ENCODE data around the gene ZSWIM3.

The ZSWIM3 gene

GRCh38 chr20:45910670-45911485 lies 53.5 kb downstream of the ZSWIM3 start:
- peak; percentile 78 for DNase-seq (ENCODE audit: low read depth)

DNA sequence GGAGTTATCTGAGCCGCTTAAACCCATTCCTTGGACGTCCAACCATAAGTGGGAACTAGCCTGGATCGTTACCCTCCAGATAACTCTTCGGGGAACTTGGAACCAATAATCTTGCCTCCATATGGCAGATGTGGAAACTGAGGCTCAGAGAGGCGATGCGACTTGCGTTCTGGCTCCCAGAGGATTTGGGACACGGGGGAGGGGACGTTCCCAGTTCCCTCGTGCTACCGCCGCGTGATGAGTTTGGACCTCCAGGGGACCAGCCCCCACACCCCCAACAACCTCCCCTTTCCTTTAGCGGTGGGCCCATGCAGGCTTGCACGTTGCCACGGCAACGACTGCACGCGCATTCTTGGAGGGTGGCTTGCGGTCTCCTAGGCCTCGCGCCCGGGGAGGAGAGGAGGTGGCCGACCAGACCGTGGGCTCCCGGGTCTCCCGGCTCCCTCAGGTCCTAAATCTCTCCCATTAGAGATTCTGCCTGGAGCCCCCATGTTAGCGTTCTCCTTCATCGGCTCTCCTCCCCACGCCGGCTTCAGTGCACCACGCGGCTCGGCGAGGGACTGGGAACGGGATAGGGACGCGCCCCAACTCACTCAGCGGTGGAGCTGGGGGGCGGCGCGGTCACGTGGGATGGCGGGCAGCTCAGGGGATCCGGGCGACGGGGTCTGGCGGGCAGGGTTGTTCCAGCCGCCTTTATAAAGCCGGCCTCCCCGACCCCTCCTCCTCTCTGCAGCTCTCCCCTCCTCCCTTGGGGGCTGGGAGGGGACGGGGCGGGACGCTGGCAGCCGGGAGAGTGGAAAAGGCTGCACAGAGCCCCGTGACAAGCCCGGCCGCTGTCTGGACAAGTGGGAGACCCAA lies 54.3 kb downstream of the ZSWIM3 start, which contains the start of gene PLTP:
TSS of gene PLTP (minus strand) at position 670 of the 858 bp plus-strand sequence. CDS start 703 bp downstream, outside the sequence.
- DNase-seq (ENCODE audit: low read depth): no peak

DNA sequence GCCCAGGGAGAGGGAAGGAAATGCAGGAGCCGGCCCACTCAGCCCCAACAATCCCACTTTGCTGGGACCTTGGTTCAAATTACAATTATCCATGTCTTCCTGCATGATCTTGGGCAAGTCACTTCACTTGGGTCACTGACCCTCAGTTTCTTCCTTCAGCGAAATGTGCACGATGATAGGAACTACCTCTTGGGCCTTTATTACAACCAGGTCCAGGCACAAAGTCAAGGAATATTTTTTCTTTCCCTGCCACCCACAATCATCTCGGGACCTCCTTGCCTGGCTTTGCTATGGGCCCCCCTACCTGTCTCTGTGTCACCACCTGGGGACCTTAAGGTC lies 54.9 kb downstream of the ZSWIM3 start:
- DNase-seq (ENCODE audit: low read depth): no peak

DNA sequence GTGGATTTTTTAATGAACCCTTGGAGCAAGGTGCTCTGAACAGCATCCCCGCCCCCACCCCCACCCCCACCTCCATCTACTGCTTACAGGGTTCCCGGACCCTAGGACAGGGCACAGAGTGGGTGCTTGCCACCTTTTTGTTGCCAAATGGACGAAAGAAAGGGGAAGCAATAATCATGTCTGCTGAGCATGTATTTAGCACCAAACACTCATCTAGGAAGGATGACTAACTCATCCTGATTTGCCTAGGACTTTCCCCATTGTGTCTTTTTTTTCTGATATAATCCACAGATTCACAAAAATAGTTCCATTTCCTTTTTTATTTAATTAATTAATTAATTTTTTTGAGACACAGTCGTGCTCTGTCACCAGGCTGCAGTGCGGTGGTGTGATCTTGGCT lies 55.7 kb downstream of the ZSWIM3 start:
- no peak for DNase-seq (ENCODE audit: low read depth)

GRCh38 chr20:45917790-45918141 lies 60.4 kb downstream of the ZSWIM3 start:
- no peak for DNase-seq (ENCODE audit: low read depth)

DNA sequence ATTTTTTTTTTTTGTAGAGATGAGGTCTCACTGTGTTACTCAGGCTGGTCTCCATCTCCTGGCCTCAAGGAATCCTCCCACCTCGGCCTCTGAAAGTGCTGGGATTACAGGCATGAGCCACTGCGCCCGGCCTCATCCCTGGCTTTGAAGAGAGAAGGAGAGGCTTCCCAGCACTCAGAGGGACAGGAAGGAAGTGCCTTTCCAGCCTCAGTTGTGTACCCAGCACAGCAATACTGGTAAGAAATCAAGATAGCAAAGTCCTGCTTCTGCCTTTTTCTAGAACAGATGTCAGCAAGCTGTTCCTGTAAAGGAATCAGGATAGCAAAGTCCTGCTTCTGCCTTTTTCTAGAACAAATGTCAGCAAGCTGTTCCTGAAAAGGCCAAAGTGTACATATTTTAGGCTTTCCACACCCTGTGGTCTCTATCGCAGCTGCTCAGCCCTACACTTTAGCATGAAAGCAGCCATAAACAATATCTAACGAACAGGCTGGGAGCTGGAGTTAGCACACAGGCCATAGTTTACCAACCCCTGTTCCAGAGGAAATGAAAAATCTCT lies 60.8 kb downstream of the ZSWIM3 start:
- DNase-seq (ENCODE audit: low read depth): no peak

DNA sequence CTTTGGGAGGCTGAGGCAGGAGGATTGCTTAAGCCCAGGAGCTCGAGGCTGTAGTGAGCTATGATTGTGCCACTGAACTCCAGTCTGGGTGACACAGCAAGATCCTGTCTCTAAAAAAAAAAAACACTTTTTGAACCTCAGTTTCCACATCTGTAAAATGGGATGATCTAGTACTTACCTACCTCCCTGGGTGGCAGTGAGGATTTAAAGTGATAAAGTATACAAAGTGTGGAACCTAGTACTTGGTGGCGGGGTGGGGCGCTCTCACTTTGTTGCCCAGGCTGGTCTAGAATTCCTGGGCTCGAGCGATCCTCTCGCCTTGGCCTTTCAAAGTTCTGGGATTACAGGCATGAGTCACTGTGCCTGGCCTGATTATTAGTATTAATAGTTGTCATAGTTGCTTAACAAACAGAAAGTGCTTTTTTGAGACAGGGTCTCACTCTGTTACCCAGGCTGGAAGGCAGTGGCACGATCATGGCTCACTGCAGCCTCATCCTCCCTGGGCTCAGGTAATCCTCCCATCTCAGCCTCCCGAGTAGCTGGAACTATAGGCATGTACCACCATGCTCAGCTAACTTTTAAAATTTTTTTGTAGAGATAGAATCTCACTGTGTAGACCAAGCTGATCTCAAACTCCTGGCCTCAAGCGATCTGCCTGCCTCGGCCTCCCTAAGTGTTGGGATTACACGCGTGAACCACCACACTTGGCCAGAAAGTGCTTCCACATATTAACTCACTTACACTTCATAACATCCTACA lies 61.5 kb downstream of the ZSWIM3 start:
- no peak for DNase-seq (ENCODE audit: low read depth)

DNA sequence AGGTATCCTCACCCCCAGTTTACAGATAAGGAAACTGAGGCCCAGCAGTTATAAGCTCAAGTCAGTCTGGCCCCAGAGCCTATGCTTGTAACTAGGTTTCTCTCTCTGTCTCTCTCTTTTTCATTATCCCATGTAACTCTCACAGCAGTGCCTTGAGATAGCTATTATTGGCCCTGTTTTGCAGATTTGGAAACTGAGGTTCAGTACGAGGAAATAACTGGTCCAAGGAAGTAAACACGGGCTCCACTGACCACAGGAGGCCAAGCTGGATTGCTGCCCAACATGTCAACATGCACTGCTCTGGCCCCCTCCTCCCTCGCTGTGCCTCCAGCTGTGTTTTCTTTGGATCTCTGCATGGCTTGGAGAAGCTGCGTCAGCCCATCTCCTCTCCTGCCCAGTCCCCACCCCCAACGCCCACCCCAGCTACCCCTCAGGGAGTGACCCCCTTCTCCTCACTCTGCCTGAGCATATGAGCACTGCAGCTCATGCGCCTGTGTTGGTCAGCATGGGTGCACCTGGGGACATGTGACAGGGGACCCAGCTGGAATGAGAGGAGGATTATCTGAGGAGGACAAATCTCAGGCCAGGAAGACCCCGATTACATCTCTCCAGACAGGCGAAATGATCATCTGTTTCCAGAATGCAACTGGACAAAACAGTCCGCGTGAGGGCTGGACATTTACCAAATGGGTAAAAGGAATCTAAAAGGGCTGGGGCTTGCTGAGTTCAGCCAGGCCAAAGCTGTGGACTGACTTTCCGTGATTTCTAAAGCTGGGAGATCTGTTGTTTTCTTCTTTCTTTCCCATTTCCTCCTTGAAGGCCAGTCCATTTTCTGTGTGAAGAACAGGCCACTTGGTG lies 62.4 kb downstream of the ZSWIM3 start:
- no peak for DNase-seq (ENCODE audit: low read depth)

GRCh38 chr20:45920462-45921336 lies 63.3 kb downstream of the ZSWIM3 start:
- DNase-seq (ENCODE audit: low read depth): no peak

- DNase-seq (ENCODE audit: low read depth): no peak
Observed at GRCh38 chr20:45921337-45922189, 64.1 kb downstream of the ZSWIM3 start.

GRCh38 chr20:45924391-45925261 lies 67.2 kb downstream of the ZSWIM3 start:
- no peak for DNase-seq (ENCODE audit: low read depth)

DNA sequence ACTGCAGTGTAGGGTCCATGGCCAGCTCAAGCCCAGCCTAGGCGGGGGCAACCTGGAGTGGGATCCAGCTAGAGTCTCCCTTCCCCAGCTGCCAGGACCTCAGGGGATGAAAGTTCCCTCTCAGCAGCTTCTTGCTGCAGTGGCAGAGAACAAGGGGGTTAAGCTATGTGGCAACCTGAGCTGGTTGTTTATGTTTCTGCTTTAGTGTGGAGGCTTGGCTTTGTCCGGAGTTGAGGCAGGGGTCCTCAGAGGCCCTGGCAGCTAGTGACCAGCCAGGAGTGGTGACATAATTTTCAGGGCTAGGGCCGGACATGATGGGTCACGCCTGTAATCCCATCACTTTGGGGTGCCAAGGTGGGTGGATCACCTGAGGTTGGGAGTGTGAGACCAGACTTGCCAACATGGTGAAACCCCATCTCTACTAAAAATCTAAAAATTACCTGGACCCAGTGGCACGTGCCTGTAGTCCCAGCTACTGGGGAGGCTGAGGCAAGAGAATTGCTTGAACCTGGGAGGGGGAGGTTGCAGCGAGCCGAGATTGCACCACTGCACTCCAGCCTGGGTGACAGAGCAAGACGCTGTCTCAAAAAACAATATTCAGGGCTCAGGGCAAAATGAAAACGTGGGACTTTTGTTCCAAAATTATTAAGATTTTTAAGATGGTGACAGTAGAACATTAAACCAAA lies 68.5 kb downstream of the ZSWIM3 start:
- no peak for DNase-seq (ENCODE audit: low read depth)

DNA sequence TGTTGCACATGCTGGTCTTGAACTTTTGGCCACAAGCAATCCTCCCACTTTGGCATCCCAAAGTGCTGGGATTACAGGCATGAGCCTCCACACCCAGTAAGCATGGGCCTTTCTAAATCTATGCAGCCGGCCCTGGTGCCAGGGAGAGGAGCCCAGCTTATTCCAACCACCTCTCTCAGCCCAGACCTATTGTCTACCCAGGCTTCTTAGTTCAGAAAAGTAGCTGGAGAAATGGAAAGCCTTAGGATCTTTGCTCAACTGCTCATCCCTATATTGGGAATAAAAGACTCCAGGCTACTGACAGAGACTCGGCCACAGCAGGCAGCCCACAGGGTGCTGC lies 69.3 kb downstream of the ZSWIM3 start:
- DNase-seq (ENCODE audit: low read depth): no peak

DNA sequence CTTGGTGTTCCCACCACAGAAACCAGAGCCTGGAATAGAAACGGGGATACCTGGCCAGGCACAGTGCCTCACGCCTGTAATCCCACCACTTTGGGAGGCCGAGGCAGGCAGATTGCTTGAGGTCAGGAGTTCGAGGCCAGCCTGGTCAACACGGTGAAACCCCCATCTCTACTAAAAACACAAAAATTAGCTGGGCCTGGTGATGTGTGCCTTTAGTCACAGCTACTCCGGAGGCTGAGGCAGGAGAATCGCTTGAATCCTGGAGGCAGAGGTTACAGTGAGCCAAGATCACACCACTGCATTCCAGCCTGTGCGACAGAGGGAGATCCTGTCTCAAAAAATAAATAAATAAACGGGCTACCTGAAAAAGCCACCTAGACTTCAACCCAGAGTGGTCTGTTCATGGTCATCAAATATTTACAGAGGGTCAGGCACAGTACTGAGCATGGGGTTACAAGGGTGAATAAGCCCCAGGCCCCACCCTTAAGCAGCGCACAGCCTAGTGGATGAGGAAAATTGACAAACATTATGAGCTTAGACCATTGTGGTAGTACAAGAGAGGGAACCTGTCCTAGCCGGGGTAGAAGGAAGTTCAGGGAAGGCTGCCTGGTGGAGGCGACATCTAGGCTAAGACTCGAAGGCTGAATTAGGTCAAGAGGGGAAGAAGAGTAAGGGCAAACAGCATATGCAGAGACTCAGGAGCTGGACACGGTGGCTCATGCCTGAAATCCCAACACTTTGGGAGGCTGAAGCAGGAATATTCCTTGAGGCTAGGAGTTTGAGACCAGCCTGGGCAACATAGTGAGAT lies 69.9 kb downstream of the ZSWIM3 start:
- no peak for DNase-seq (ENCODE audit: low read depth)

Measured in stimulated activated CD8-positive, alpha-beta memory T cell treated with anti-CD3 and anti-CD28 coated beads, Interleukin-15, amount 100 ng/mL, for 1 hour (primary cell).